Suppressor macrophage (primary cell): Measurements from ENCODE around the gene ISY1.

Experiments
- DNase-seq, 4 experiments: peaks; one replicate each; pipeline ENCODE4 v3.0.0-alpha.2; 2020 to 2022

The ISY1 gene

DNA sequence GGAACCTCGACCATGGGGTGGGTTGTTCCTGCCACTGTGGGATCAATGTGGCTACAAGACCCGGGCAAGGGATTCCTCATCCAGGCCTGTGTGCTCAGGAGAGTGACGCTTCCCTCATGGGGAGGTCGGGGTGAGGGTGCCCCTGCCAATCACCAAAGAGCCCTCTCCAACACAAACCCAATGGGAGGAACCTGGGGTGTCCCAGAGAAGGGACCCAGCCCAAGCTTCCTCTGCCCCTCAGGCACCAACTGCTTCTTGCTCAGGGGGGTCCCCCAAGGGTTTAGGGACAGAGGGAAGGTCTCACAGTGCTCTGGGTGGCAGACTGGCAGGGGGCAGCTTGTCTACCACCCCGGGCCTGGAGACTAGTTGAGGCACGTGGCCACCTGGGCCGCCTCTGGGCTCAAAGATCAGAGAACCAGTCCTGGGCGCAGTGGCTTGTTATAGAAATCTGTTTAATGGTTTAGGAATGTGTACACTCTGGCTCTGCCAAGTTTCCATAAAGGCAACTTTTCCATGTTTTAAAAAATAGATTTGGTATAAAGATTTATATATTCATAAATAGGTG is 73.6 kb downstream of the ISY1 start:
- DNase-seq = no peak

DNA sequence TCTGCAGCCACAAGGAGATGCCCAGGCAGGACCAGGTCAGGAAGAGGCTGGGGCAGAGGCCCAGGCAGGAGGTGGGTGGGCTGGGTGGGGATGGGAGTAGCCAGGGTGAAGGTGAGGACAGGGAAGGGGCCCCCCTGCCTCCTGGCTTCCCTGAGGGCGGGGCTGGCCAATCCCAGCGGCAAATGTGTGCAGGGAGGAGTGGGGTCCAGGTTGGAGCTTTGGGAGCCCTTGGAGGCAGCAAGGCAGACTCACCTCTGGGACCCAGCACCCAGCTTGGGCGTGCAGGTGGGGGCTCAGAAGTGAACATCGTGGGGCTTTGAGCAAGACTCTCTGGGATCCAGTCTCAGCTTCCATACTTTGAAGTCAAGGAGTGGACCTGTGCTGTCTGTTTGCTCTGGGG is 75.0 kb downstream of the ISY1 start:
- DNase-seq = no peak

DNA sequence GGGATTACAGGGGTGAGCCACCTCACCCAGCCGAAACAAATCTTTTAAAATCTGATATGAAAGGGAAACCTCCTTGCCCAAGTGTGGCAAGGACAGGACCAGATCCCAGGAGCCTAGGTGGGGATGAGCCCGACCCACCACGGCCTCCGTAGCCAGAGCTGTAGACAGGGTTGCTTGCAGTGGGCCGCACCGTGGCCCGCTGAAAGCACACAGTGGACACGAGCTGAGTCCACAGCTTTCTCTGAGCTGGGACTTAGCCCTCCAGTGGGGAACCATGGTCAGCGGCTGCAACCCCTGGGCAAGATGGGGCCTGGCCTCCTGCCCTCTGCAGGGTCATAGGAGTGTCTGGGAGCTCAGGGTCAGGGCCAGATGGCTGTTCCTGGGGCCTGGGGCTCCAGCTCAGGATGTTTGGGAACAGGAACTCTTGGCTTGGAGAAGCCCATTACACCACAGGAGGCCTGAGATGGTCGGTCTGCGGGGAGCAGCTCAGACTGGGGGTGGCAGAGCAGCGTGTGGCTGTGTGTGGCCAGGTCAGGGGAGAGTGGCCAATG is 75.6 kb downstream of the ISY1 start:
- DNase-seq = no peak

DNA sequence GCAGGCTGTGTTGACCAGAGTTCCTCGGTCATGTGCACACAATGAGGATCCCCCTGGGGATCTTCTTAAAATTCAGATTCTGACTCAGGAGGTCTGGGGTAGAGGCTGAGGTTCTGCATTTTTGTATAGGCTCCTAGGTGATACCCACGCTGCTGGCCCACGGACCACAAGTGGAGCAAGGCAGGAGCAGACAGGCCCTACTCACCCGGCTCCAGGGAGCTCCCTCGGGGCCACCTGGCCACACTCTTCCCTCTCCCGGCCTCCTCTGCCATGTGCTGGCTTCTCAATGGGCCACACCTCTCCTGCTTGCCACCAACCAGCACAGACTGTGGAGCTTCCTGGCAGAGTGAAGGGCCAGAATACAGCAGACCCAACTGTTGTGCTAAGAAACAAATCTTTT is 76.4 kb downstream of the ISY1 start:
- no peak for DNase-seq

DNA sequence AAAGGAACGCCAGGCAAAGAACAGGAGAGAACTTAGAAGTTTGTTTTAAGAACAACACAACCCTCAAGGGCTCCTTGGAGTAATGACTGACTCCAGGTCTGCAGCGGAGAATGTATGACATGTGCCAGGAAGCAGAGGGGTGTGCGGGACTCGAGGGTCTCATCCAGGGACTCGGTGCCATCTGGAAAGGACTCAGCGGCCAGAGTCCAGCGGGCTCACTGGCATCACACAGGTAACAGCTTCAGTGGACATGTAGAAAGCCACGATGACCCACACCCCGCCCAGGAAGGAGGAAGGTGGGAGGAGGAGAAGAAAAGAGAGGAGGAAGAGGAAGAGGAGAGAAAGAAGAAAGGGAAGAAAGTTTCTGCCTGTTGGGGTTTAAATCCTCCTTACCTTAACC is 78.8 kb downstream of the ISY1 start:
- no peak for DNase-seq

DNA sequence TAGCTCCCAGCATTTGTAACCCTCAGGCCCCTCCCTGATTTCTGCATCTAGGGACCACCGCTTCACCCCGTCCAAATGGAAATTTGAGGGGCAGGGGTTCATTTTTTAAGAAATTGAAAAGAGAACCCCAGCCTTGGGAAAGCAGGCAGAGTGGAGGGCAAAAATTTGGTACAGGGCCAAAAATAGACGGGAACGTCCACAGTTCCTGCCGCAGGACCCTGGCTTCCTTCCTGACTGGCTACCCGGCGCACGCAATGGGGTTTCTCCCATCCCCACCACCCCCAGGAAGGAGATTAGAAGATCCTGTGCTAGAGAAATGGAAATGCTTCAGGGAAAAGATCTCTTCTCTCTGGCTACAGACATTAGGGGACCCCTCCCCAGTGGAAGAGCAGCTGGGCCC is 79.4 kb downstream of the ISY1 start:
- DNase-seq = no peak

DNA sequence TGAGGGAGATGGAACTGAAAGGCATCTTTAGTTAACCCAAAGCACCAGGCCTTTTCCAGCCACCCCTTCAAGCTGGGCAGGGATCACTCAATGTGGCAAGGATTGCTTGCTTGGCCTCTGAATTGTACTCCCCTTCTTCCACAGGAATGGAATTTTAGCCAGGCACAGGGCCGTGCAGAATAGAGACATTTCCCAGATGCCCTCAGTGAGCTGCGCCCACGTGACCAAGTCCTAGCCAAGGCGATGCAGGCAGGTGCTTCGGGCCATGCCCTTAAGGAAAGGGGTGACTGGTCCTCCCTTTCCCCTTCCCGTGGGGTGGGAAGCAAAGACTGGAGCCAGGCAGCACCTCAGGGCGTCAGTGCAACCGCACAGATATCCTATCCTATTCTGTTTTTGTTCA is 82.4 kb downstream of the ISY1 start:
- no peak for DNase-seq
